Endothelial cell (in vitro differentiated cells): ENCODE measurements around the gene WTIP. TPM values are rescaled to one million over a fixed set of nuclear protein-coding genes. Genes with fewer than 3 reads are reported as not detected.

Source experiments
- DNase-seq: peaks from one replicate; pipeline ENCODE4 v3.0.0; 2021; ENCODE audit warnings: low spot score
- H3K27ac Mint-ChIP-seq: one replicate; pipeline ENCODE4 v1.8.0; 2021; ENCODE audit warnings: mixed read lengths, inconsistent platforms; ENCODE audit not compliant: unreplicated experiment
- H3K27me3 Mint-ChIP-seq: one replicate; pipeline ENCODE4 v1.8.0; 2021; ENCODE audit warnings: mild to moderate bottlenecking, moderate library complexity, mixed read lengths, inconsistent platforms; ENCODE audit not compliant: unreplicated experiment
- H3K36me3 Mint-ChIP-seq: one replicate; pipeline ENCODE4 v1.8.0; 2021; ENCODE audit warnings: mild to moderate bottlenecking, low read depth, mixed read lengths, inconsistent platforms; ENCODE audit not compliant: unreplicated experiment
- H3K4me1 Mint-ChIP-seq: one replicate; pipeline ENCODE4 v1.8.0; 2021; ENCODE audit warnings: mild to moderate bottlenecking, mixed read lengths, inconsistent platforms; ENCODE audit not compliant: unreplicated experiment
- H3K4me3 Mint-ChIP-seq: one replicate; pipeline ENCODE4 v1.8.0; 2021; ENCODE audit warnings: mild to moderate bottlenecking, mixed read lengths, inconsistent platforms; ENCODE audit not compliant: unreplicated experiment
- H3K9me3 Mint-ChIP-seq: one replicate; pipeline ENCODE4 v1.8.0; 2021; ENCODE audit warnings: mixed read lengths, inconsistent platforms; ENCODE audit not compliant: unreplicated experiment
- CTCF ChIP-seq: fragments of 200-600 bp; sonication (generic); IDR thresholded peaks from one replicate; pipeline ENCODE4 v1.5.0; 2021; ENCODE audit warnings: antibody characterized with exemption; ENCODE audit not compliant: unreplicated experiment
- total RNA-seq: library from RNA; stranded (reverse); fragmentation: NEBNext Ultra II Directional; extraction: Animal tissue kit (Norgen Biotek cat#: 25700); gene quantifications from one replicate; pipeline ENCODE4 v1.2.1, GENCODE V29; 2021; ENCODE audit not compliant: unreplicated experiment

WTIP gene
- total RNA-seq, 1 donor from 2014 or later = 17.6 TPM

DNA sequence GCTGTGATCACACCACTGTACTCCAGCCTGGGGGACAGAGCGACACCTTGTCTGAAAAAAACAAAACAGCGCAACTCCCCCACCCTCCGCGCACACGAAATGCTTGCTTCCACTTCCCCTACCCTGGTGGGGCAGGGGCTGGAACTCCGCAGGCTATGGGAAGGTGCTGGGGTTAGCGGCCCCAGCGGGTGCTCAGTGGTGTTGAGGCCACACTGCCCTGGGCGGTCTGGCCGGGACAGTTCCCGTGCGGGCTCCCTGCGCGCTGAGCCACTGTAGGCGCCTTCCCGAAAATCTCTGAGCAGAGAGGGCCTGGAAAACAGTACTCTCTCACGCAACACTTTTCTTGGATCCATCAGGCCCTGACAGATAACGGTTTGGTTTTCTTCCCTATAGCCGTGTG, 1.1 kb upstream of the WTIP start:
- Mint-ChIP-seq H3K4me3 (peak overlapping the region; percentile 65), H3K27ac (no peak overlapping the region), H3K27me3 (peaks cover 17% of the 10 kb centered on the region), H3K9me3 (no peaks in the 10 kb centered on the region), H3K4me1 (peaks cover 6% of the 10 kb centered on the region), H3K36me3 (peaks cover 8% of the 10 kb centered on the region)
- no peak for TF ChIP-seq CTCF
- no peak for DNase-seq

DNA sequence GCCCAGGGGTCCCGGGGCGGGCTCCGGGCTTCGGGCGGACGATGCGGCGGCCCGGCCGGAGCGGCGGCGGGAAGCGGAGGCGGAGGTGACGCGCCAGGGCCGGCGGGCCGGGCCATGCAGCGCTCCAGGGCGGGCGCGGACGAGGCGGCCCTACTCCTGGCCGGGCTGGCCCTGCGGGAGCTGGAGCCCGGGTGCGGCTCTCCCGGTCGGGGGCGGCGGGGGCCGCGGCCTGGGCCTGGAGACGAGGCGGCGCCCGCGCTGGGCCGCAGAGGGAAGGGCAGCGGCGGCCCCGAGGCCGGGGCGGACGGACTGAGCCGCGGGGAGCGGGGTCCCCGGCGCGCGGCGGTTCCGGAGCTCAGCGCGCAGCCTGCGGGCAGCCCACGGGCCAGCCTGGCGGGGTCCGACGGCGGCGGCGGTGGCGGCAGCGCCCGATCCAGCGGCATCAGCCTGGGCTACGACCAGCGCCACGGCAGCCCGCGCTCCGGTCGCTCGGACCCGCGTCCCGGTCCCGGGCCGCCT, 362 bp downstream of the WTIP start:
- peak; percentile 55 for DNase-seq
- H3K4me1 Mint-ChIP-seq = peaks cover 6% of the 10 kb centered on the region
- no peak for TF ChIP-seq CTCF
- peaks cover 19% of the 10 kb centered on the region for H3K27me3 Mint-ChIP-seq
- H3K4me3 Mint-ChIP-seq = no peak overlapping the region
- no peaks in the 10 kb centered on the region for H3K9me3 Mint-ChIP-seq
- H3K36me3 Mint-ChIP-seq = peaks cover 11% of the 10 kb centered on the region
- H3K27ac Mint-ChIP-seq = no peak overlapping the region

DNA sequence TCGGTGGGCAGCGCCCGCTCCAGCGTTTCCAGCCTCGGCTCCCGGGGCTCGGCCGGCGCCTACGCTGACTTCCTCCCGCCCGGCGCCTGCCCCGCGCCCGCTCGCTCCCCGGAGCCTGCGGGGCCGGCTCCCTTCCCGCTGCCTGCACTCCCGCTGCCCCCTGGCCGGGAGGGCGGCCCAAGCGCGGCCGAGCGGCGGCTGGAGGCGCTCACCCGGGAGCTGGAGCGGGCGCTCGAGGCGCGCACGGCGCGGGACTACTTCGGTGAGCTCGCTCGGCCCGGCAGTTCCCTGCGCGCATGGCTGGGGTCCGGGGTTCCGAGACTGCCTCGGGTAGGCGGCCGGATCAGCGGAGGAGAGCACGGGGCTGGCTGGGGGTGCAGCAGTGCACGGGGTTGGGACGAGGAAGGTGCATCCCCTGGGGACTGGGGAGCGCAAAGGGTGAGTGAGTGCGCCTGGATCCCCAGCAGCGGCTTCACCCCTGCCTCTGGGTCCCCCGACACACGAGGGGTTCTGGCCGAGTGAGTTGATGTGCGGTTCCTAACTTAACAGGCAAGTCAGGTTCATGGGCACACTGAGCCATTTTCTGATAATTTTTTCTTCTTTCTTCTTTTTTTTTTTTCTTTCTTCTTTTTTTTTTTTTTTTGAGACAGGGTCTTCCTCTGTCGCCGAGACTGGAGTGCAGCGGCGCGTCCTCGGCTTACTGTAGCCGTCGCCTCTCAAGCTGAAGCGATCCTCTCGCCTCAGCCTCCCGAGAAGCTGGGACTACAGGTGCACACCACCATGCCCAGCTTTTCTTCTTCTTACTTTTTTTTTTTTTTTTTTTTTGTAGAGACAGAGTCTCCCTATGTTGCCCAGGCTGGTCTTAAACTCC, 1.1 kb downstream of the WTIP start:
- H3K36me3 Mint-ChIP-seq = peaks cover 11% of the 10 kb centered on the region
- TF ChIP-seq CTCF = no peak
- no peaks in the 10 kb centered on the region for H3K9me3 Mint-ChIP-seq
- H3K27me3 Mint-ChIP-seq = peaks cover 21% of the 10 kb centered on the region
- H3K4me3 Mint-ChIP-seq = peak overlapping the region; percentile 93
- peaks cover 6% of the 10 kb centered on the region for H3K4me1 Mint-ChIP-seq
- peak overlapping the region; percentile 67 for H3K27ac Mint-ChIP-seq
- peak; percentile 49 for DNase-seq

GRCh38 chr19:34484328-34484727, 2.8 kb downstream of the WTIP start:
- Mint-ChIP-seq H3K27ac (no peak overlapping the region), H3K27me3 (peaks cover 22% of the 10 kb centered on the region), H3K4me3 (no peak overlapping the region), H3K36me3 (peaks cover 11% of the 10 kb centered on the region), H3K4me1 (peaks cover 6% of the 10 kb centered on the region), H3K9me3 (no peaks in the 10 kb centered on the region)
- no peak for DNase-seq
- TF ChIP-seq CTCF = no peak

GRCh38 chr19:34485831-34486230, 4.3 kb downstream of the WTIP start:
- peaks cover 15% of the 10 kb centered on the region for H3K27me3 Mint-ChIP-seq
- H3K36me3 Mint-ChIP-seq = peaks cover 14% of the 10 kb centered on the region
- DNase-seq = no peak
- H3K27ac Mint-ChIP-seq = no peak overlapping the region
- H3K4me1 Mint-ChIP-seq = peaks cover 6% of the 10 kb centered on the region
- H3K4me3 Mint-ChIP-seq = no peak overlapping the region
- no peak for TF ChIP-seq CTCF
- H3K9me3 Mint-ChIP-seq = no peaks in the 10 kb centered on the region
